ENCODE data around the gene CEP128. TPM values are rescaled to one million over a fixed set of nuclear protein-coding genes. Genes with fewer than 3 reads are reported as not detected.

The CEP128 gene
- polyA plus RNA-seq, 1 of the 3 experiments (the other 2 are of a cell fraction), result 1.2 TPM

GRCh38 chr14:80570930-80571298 is 370.6 kb downstream of the CEP128 start:
- no peak for TF ChIP-seq RFX5 (IDR thresholded peaks at IDR 0.05; ENCODE audit: low read length)
- peak; percentile 49; the same call in 1 of the 2 replicates for TF ChIP-seq GATA2 (CRISPR knock-in tag; IDR thresholded peaks at IDR 0.05)
- CTCF ChIA-PET, result no interaction called here

GRCh38 chr14:80567905-80568536 is 373.5 kb downstream of the CEP128 start:
- H3K36me3 ChIP-seq (replicated peaks in 1 of 2; ENCODE audit: control insufficient read depth in 1 of 2, insufficient read depth in 2 of 2, low read length in 1 of 2), result no peaks in the 10 kb centered on the region
- no peak overlapping the region for H3K4me2 ChIP-seq
- POLR2A ChIA-PET, result no interaction called here
- H3K27me3 ChIP-seq (ENCODE audit: insufficient read depth), result no peaks in the 10 kb centered on the region
- H3K9me3 ChIP-seq, result no peaks in the 10 kb centered on the region
- no peak for DNase-seq
- no peak overlapping the region for H2AFZ ChIP-seq (ENCODE audit: low read depth)
- no peaks in the 10 kb centered on the region for H3F3A ChIP-seq (replicated peaks; ENCODE audit: insufficient read depth)
- no peaks in the 10 kb centered on the region for H3K79me2 ChIP-seq (ENCODE audit: insufficient read depth)
- peaks cover 0 to 2% of the 10 kb centered on the region in 2 experiments; a peak in 1 of 4 replicates for H3K4me1 ChIP-seq (ENCODE audit: control insufficient read depth in 1 of 2, insufficient read depth in 2 of 2, low read depth in 1 of 2, low read length in 1 of 2)
- CTCF ChIA-PET, result no interaction called here
- no peaks in the 10 kb centered on the region for H4K20me1 ChIP-seq (ENCODE audit: insufficient read depth)
- H3K4me3 ChIP-seq (ENCODE audit: low read depth in 2 of 2, low read length in 1 of 2), result no peak overlapping the region
- H3K27ac ChIP-seq (ENCODE audit: low read depth in 2 of 2, low read length in 1 of 2), result no peak overlapping the region
- 77% methylated on average over 6 of the region's 6 CpGs for WGBS (ENCODE audit: low lambda C conversion rate)
- H3K9ac ChIP-seq, result no peak overlapping the region
- no peak for TF ChIP-seq TCF12 (IDR thresholded peaks at IDR 0.05)
- TF ChIP-seq FOXM1 (IDR thresholded peaks at IDR 0.05; ENCODE audit: low read depth), result no peak
- TF ChIP-seq GABPA (IDR thresholded peaks at IDR 0.05; ENCODE audit: low read depth), result no peak
- no peak for TF ChIP-seq REST (IDR thresholded peaks at IDR 0.05; ENCODE audit: low read depth, low read length)
- no peak for TF ChIP-seq USF2 (IDR thresholded peaks at IDR 0.05; ENCODE audit: borderline replicate concordance, low read depth, low read length)
- no peak for TF ChIP-seq RXRA (IDR thresholded peaks at IDR 0.05; ENCODE audit: borderline replicate concordance, low read depth)
- TF ChIP-seq CHD2 (IDR thresholded peaks at IDR 0.05; ENCODE audit: low read length, partially characterized antibody), result no peak
- no peak for TF ChIP-seq SMC3 (IDR thresholded peaks at IDR 0.05; ENCODE audit: low read depth, low read length)
- no peak for TF ChIP-seq YY1 (IDR thresholded peaks at IDR 0.05; ENCODE audit: low read depth)
- TF ChIP-seq PBX3 (IDR thresholded peaks at IDR 0.05), result no peak
- H3K9me2 ChIP-seq, result no peaks in the 10 kb centered on the region

More at GRCh38 chr14:80570930-80571298, 370.6 kb downstream of the CEP128 start:
- WGBS (ENCODE audit: low lambda C conversion rate), result 76% methylated on average over 3 of the region's 3 CpGs
- Histone ChIP-seq H4K20me1 (ENCODE audit: insufficient read depth) (no peaks in the 10 kb centered on the region), H3K9me3 (no peaks in the 10 kb centered on the region), H3K4me1 (ENCODE audit: control insufficient read depth in 1 of 2, insufficient read depth in 2 of 2, low read depth in 1 of 2, low read length in 1 of 2) (peaks cover 0 to 2% of the 10 kb centered on the region in 2 experiments; a peak in 1 of 4 replicates), H3F3A (replicated peaks; ENCODE audit: insufficient read depth) (no peaks in the 10 kb centered on the region), H3K79me2 (ENCODE audit: insufficient read depth) (no peaks in the 10 kb centered on the region), H3K4me3 (ENCODE audit: low read depth in 2 of 2, low read length in 1 of 2) (no peak overlapping the region), H3K27me3 (ENCODE audit: insufficient read depth) (no peaks in the 10 kb centered on the region), H3K27ac (ENCODE audit: low read depth in 2 of 2, low read length in 1 of 2) (no peak overlapping the region), H3K9ac (no peak overlapping the region), H3K9me2 (no peaks in the 10 kb centered on the region), H2AFZ (ENCODE audit: low read depth) (no peak overlapping the region), H3K4me2 (no peak overlapping the region), H3K36me3 (replicated peaks in 1 of 2; ENCODE audit: control insufficient read depth in 1 of 2, insufficient read depth in 2 of 2, low read length in 1 of 2) (no peaks in the 10 kb centered on the region)
- POLR2A ChIA-PET, result no interaction called here
- no peak for DNase-seq

Data from SK-N-SH (cell line).